ENCODE measurements around the gene EFCAB10. TPM values are rescaled to one million over a fixed set of nuclear protein-coding genes. Genes with fewer than 3 reads are reported as not detected.
"Not testable (repeated sequence)": the region's sequence is repeated elsewhere in the genome, so short reads cannot be mapped to it uniquely, and the experiment has no call there.

Gene EFCAB10
- total RNA-seq, 2 experiments from 2014 or later = not detected

DNA sequence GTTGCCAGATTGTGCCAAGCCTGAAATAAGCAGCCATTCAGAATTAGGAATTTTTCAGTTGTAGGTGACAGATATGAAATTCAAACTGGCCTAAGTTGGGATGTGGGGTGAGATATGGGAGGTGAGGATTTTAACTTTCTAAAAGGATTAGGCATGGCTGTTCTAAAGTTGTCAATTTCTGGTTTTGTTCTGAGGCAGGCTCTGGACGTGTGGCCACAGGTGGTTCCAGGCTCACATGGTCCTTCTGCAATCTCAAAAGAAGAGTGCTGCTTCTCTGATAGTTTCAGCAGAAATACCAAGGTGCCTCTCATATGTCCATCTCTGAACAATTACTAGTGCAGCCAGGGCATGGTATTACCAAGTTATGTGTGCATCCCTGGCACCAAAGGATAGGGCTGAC lies 21.4 kb downstream of the EFCAB10 start:
- Mint-ChIP-seq H3K4me1 (ENCODE audit: low read depth) (no peaks in the 10 kb centered on the region), H3K4me3 (no peak overlapping the region), H3K27me3 (ENCODE audit: low read depth) (no peaks in the 10 kb centered on the region), H3K36me3 (ENCODE audit: low read depth) (peaks cover 13% of the 10 kb centered on the region), H3K27ac (no peak overlapping the region), H3K9me3 (no peaks in the 10 kb centered on the region)
- intact Hi-C loops (cut with micrococcal nuclease) = no loop called here
- CTCF ChIA-PET = no interaction called here
- no peak for DNase-seq

DNA sequence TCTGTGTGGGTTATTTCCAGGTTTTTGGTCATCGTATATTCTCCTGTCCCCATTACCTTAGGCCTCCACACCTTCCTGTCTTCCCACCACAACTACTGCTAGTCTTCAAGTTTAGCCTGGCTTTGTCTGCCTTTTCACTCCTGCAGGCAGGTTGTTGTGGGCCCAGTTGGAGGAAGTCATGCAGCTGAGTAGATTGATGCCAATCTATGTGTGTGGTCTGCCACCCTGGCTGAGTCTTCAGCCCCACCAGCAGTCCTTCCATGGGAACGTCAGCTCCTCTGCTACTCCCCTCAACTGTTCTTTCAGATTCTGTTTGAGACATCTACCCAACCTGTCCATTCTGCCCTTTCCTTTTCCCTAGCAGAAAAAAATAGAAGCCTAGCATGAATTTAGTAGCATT lies 43.0 kb downstream of the EFCAB10 start:
- H3K27me3 Mint-ChIP-seq (ENCODE audit: low read depth) = no peaks in the 10 kb centered on the region
- H3K27ac Mint-ChIP-seq = no peak overlapping the region
- no peaks in the 10 kb centered on the region for H3K9me3 Mint-ChIP-seq
- peaks cover 23% of the 10 kb centered on the region for H3K36me3 Mint-ChIP-seq (ENCODE audit: low read depth)
- H3K4me3 Mint-ChIP-seq = no peak overlapping the region
- DNase-seq = no peak
- peaks cover 12% of the 10 kb centered on the region for H3K4me1 Mint-ChIP-seq (ENCODE audit: low read depth)
- intact Hi-C loops (cut with micrococcal nuclease) = no loop called here
- CTCF ChIA-PET = interaction anchor here (0.5 kb wide), 1 partner anchor 588 kb away, joined by 4 read pairs; no protein-coding TSS in a partner anchor

DNA sequence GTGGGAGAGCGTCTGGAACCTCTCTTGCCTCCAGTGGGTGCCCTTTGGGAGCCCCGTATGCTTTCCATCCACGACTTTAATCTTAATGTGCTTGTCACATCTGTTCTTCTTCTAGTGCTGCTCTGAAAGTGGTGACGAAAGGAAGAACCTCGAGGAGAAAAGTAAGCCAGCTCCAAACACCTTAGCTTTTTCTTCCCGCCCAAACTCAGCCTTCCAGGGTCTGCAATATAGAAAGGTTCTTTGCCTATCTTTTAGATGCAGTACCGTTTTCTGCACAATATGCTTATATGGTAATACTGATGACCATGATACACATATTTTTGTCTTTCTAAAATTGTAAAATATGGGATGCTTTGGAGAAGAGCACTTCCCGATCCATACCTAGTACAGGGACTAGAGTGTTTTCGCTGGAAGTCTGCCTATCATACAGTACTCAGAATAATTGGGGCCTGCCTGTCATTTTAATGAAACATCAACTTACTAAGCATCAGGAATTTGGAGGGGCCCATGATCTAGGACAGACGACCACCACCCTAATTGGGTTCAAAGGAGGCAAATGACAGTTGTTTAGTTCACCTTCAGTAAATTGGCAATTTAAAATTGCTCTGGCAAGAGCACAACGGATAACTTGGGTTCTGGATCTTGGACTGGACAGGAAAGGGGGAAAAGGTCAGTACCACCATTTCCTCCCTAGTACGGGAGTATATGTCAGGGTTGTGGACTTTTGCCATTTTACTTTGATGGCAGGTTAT lies 48.4 kb downstream of the EFCAB10 start:
- peak overlapping the region; percentile 84 for H3K27ac Mint-ChIP-seq
- H3K36me3 Mint-ChIP-seq (ENCODE audit: low read depth) = peaks cover 3% of the 10 kb centered on the region
- no peaks in the 10 kb centered on the region for H3K9me3 Mint-ChIP-seq
- CTCF ChIA-PET = interaction anchor here (1.0 to 1.9 kb wide), 2 partner anchors 10 to 13 kb away, joined by 4 to 7 read pairs; no protein-coding TSS in a partner anchor
- peak overlapping the region; percentile 83 for H3K4me3 Mint-ChIP-seq
- no peaks in the 10 kb centered on the region for H3K27me3 Mint-ChIP-seq (ENCODE audit: low read depth)
- H3K4me1 Mint-ChIP-seq (ENCODE audit: low read depth) = peaks cover 23% of the 10 kb centered on the region
- intact Hi-C loops (cut with micrococcal nuclease) = loop anchor here (1.0 to 5.0 kb wide), 13 partner anchors 11 to 1326 kb away; partner anchors contain the start of genes NAMPT, PUS7 and SRPK2
- no peak for DNase-seq

DNA sequence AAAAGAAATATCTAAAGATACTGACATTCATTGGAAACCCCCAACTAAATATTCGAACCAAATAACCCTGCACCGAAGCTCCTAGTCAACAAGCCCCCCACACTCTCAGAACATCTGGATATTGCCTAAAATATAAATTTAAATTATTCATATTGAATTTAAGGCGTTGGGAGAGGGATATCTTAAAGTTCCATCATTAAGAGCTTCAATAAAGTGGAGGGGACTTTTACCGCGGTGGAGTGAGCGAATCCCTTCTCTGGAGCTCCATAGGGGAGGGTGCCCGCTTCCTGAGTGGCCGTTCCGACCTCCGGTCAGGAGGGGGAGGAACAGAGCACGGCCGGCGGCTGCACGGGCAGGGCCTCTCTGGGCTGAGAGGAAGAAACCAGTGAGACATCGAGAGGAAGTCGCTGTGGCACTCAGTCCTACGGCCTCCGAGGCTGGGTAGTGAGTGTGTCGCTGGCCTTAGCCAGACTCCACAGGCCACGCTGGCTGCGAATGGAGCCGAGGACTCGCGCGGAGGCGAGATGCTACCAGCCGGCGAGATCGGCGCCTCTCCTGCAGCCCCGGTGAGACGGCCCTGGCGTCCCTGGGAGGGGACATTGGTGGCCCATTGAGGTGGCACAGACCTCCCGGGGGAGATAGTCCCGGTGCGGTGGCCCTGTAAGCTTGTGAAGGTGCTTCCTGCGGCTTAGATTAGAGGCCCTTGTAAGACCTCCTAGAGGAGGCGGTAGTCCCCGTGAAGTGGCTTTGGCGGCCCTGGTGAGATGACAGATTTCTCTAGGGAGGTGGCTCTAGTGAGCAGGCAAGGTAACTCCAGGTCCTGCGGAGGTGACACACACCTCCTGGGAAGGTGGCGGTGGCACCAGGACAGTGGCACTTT lies 49.3 kb downstream of the EFCAB10 start, which contains the start of gene RINT1:
Gene RINT1, plus strand, starts transcription at position 410 of the 880 bp plus-strand sequence. Its CDS starts 115 bp downstream, at position 525.
- CTCF ChIA-PET = interaction anchor here (0.7 to 1.9 kb wide), 14 partner anchors 11 to 551 kb away, joined by 3 to 19 read pairs (median 3); partner anchors contain the start of gene EFCAB10
- H3K36me3 Mint-ChIP-seq (ENCODE audit: low read depth) = peaks cover 3% of the 10 kb centered on the region
- no peaks in the 10 kb centered on the region for H3K27me3 Mint-ChIP-seq (ENCODE audit: low read depth)
- peaks cover 23% of the 10 kb centered on the region for H3K4me1 Mint-ChIP-seq (ENCODE audit: low read depth)
- intact Hi-C loops (cut with micrococcal nuclease) = loop anchor here (1.0 to 5.0 kb wide), 13 partner anchors 10 to 1325 kb away; partner anchors contain the start of genes NAMPT, PUS7 and SRPK2
- no peaks in the 10 kb centered on the region for H3K9me3 Mint-ChIP-seq
- peak within 1 kb of the TSS; percentile 83 for H3K4me3 Mint-ChIP-seq
- H3K27ac Mint-ChIP-seq = peak within 1 kb of the TSS; percentile 85
- peak; percentile 95 for DNase-seq

DNA sequence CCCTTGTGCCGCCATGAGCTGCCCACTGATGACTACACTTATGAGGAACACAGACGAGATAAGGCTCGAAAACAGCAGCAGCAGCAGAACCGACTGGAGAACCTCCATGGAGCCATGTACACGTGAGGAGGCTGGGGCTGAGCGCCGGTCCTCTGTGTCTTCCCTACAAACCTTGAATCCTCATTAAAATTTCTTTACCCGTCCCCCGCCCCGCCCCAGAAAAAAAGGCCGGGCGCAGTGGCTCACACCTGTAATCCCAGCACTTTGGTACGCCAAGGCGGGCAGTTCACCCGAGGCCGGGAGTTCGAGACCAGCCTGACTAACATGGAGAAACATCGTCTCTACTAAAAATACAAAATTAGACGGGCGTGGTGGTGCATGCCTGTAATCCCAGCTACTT lies 50.7 kb downstream of the EFCAB10 start:
- Mint-ChIP-seq H3K4me1 (ENCODE audit: low read depth) (peaks cover 22% of the 10 kb centered on the region), H3K4me3 (peak overlapping the region; percentile 19), H3K9me3 (no peaks in the 10 kb centered on the region), H3K27me3 (ENCODE audit: low read depth) (no peaks in the 10 kb centered on the region), H3K36me3 (ENCODE audit: low read depth) (peaks cover 2% of the 10 kb centered on the region), H3K27ac (no peak overlapping the region)
- CTCF ChIA-PET = interaction anchor here (1.6 kb wide), 1 partner anchor 17 kb away, joined by 19 read pairs; no protein-coding TSS in a partner anchor
- intact Hi-C loops (cut with micrococcal nuclease) = loop anchor here (5.0 kb wide), 6 partner anchors 143 to 608 kb away; partner anchors contain the start of gene SRPK2
- DNase-seq = no peak

DNA sequence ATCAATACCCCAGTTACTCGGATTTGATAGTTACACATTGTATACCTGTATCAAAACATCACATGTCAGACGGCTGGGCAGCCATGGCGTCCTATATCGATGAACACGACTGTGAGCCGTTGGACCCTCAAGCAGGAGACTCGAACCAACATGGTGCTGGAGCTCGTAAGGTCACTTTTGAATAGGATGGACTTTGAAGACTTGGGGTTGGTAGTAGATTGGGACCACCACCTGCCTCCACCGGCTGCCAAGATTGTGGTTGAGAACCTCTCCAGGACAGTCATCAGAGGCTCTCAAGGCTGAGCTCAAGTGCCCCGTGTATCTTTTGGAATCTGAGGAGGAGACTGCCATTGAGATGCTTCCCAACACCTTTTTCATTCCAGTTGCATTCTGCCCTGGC lies 51.2 kb downstream of the EFCAB10 start:
- Mint-ChIP-seq H3K27me3 (ENCODE audit: low read depth) (no peaks in the 10 kb centered on the region), H3K4me1 (ENCODE audit: low read depth) (peaks cover 20% of the 10 kb centered on the region), H3K4me3 (peak overlapping the region; percentile 19), H3K27ac (no peak overlapping the region), H3K9me3 (no peaks in the 10 kb centered on the region), H3K36me3 (ENCODE audit: low read depth) (peaks cover 2% of the 10 kb centered on the region)
- CTCF ChIA-PET = no interaction called here
- intact Hi-C loops (cut with micrococcal nuclease) = loop anchor here (5.0 kb wide), 6 partner anchors 143 to 608 kb away; partner anchors contain the start of gene SRPK2
- DNase-seq = no peak

DNA sequence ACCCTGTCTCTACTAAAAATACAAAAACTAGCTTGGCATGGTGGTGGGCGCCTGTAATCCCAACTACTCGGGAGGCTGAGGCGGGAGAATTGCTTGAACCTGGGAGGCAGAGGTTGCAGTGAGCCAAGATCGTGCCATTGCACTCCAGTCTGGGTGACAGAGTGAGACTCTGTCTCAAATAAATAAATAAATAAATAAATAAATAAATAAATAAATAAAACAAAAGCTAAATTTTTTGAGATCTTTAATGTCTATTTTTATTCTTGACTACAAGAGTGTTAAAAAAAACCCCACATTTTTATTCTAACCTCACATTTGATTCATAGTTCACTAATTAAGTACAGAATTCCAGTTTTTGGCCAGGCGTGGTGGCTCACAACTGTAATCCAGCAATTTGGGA lies 53.6 kb downstream of the EFCAB10 start:
- H3K36me3 Mint-ChIP-seq (ENCODE audit: low read depth); H3K4me1 Mint-ChIP-seq (ENCODE audit: low read depth); CTCF ChIA-PET; DNase-seq; H3K27me3 Mint-ChIP-seq (ENCODE audit: low read depth); H3K4me3 Mint-ChIP-seq; H3K9me3 Mint-ChIP-seq; H3K27ac Mint-ChIP-seq; intact Hi-C loops (cut with micrococcal nuclease): not testable (repeated sequence)

DNA sequence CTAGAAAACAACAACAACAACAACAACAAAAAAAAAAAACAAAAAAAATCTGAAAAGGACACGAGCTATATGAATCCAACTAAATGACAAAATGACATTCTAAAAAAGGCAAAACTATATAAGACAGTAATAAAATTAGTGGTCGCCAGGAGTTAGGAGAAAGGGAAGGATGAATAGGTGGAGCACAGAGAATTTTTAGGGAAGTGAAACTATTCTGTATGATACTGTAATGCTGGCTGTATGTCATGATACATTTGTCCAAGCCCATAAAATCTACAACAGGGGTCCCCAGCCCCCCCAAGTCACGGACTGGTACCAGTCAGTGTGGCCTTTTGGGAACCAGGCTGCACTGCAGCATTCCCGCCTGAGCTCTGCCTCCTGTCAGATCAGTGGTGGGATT lies 56.5 kb downstream of the EFCAB10 start:
- CTCF ChIA-PET = no interaction called here
- no peaks in the 10 kb centered on the region for H3K27me3 Mint-ChIP-seq (ENCODE audit: low read depth)
- H3K4me3 Mint-ChIP-seq = no peak overlapping the region
- H3K27ac Mint-ChIP-seq = no peak overlapping the region
- no peaks in the 10 kb centered on the region for H3K9me3 Mint-ChIP-seq
- intact Hi-C loops (cut with micrococcal nuclease) = no loop called here
- H3K4me1 Mint-ChIP-seq (ENCODE audit: low read depth) = peaks cover 10% of the 10 kb centered on the region
- peaks cover under 1% of the 10 kb centered on the region for H3K36me3 Mint-ChIP-seq (ENCODE audit: low read depth)
- DNase-seq = no peak

DNA sequence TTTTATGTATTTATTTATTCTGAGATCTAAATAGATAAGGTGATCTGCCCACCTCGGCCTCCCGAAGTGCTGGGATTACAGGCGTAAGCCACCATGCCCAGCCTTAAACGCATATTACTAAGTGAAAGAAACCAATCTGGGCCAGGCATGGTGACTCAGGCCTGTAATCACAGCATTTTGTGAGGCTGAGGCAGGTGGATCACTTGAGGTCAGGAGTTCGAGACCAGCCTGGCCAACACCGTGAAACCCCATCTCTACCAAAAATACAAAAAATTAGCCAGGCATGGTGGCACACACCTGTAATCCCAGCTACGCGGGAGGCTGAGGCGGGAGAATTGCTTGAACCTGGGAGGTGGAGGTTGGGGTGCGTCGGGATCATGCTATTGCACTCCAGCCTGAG lies 56.9 kb downstream of the EFCAB10 start:
- H3K4me3 Mint-ChIP-seq; H3K27me3 Mint-ChIP-seq (ENCODE audit: low read depth); H3K27ac Mint-ChIP-seq; H3K36me3 Mint-ChIP-seq (ENCODE audit: low read depth); DNase-seq; H3K9me3 Mint-ChIP-seq; intact Hi-C loops (cut with micrococcal nuclease); CTCF ChIA-PET: not testable (repeated sequence)
- H3K4me1 Mint-ChIP-seq (ENCODE audit: low read depth) = peaks cover 14% of the 10 kb centered on the region

DNA sequence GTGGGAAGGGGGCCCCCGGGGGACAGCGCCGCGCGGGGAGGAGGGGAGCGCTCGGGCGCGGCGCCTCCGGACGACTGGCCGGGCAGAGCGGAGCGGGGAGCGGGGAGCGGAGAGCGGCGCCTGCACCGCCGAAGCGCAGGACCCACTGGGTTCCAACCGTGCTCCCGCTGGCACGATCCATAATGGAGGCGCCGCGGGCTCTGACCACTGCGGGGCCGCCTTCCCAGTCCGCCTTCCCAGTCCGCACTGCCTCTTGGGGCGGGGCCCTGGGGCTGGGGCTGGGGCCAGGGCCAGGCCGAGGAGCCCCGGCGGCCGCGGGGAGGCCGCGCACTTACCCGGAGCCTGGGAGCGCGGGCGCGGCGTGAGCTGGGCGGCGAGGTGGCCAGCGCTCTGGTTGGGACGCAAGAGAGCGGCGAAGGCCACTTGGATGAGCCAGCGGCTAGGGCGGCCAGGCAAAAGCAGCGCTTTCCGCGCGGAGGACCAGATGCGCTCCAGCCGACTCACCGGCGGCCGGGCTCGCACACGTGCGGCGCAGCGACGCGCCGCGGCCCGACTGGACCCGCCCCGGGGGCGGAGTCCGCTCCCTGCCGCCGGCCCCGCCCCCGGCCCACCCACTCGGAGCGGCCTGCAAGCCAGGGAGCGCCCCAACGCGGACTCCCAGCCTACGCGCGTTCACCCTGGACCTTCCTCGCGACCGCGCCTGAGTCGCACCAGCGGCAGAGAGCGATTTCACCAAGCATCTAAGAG lies 59.4 kb downstream of the EFCAB10 start, which contains the start of gene PUS7:
Gene PUS7, minus strand, starts transcription at position 555 of the 747 bp plus-strand sequence. CDS start 13,759 bp downstream, outside the sequence.
- peaks cover 7% of the 10 kb centered on the region for H3K36me3 Mint-ChIP-seq (ENCODE audit: low read depth)
- CTCF ChIA-PET = interaction anchor here (0.7 to 1.5 kb wide), 2 partner anchors 10 to 34 kb away, joined by 3 to 4 read pairs; partner anchors contain the start of gene RINT1
- DNase-seq = peak; percentile 82
- H3K4me3 Mint-ChIP-seq = peak within 1 kb of the TSS; percentile 96
- H3K27ac Mint-ChIP-seq = peak within 1 kb of the TSS; percentile 81
- intact Hi-C loops (cut with micrococcal nuclease) = loop anchor here (1.0 to 2.0 kb wide), 3 partner anchors 10 to 577 kb away; partner anchors contain the start of gene RINT1
- no peaks in the 10 kb centered on the region for H3K9me3 Mint-ChIP-seq
- H3K4me1 Mint-ChIP-seq (ENCODE audit: low read depth) = peaks cover 19% of the 10 kb centered on the region
- H3K27me3 Mint-ChIP-seq (ENCODE audit: low read depth) = no peaks in the 10 kb centered on the region

DNA sequence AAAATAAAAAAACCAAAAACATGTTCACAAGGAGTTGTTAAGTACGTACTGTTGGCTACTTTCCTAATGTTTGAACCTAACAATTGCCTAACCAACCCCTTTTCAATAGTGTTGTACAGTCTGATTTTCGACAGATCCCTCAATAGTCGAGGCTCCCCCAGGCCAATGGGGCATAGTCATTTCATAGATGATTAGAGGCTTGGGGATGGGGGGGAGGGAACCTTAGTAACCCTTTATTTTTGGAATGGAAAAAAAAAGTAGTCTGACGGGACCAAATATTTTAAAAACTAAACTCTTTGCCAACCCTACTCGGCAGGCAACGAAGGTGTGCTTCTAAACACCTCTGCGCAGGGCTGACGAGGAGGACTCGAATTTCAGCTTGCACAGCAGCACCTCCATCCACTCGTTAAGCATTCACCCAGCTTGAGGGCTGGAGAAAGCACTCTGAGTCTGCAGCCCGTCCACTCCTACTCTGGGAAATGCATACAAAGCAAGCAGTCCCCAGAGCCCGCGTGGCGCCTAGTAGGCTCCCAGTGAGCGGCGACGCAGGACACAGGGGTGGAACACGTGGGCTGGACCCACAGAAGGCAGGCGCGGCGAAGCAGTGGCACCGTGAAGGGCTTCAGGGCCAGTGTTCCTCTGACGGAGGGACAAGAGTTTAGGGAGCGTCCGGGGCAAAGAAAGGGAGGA lies 60.1 kb downstream of the EFCAB10 start:
- peak overlapping the region; percentile 96 for H3K4me3 Mint-ChIP-seq
- peak overlapping the region; percentile 81 for H3K27ac Mint-ChIP-seq
- intact Hi-C loops (cut with micrococcal nuclease) = no loop called here
- CTCF ChIA-PET = interaction anchor here (0.5 to 1.5 kb wide), 3 partner anchors 11 to 902 kb away, joined by 3 to 5 read pairs (median 4); partner anchors contain the start of gene RINT1
- no peaks in the 10 kb centered on the region for H3K9me3 Mint-ChIP-seq
- peak; percentile 53 for DNase-seq
- peaks cover 10% of the 10 kb centered on the region for H3K36me3 Mint-ChIP-seq (ENCODE audit: low read depth)
- H3K27me3 Mint-ChIP-seq (ENCODE audit: low read depth) = no peaks in the 10 kb centered on the region
- peaks cover 20% of the 10 kb centered on the region for H3K4me1 Mint-ChIP-seq (ENCODE audit: low read depth)

Measured in activated naive CD4-positive, alpha-beta T cell treated with anti-CD3 and anti-CD28 coated beads for 36 hours (primary cell).